CD4-positive, alpha-beta T cell (primary cell): ENCODE measurements around the gene RBFOX1. TPM values are rescaled to one million over a fixed set of nuclear protein-coding genes. Genes with fewer than 3 reads are reported as not detected.

Experiments
- ATAC-seq: fragments of 200-7000 bp; cut with Tn5 transposase; one replicate; pipeline ENCODE4 v1.10.0; 2022; ENCODE audit warnings: mild to moderate bottlenecking; ENCODE audit not compliant: poor library complexity
- CTCF ChIA-PET: fragments of 350-600 bp; sonication (Branson Sonifier 250); formaldehyde crosslinking; loops from one replicate; lab custom pipeline; 2021; ENCODE audit warnings: antibody characterized with exemption, inconsistent platforms; lab: Charles Lee
- POLR2A ChIA-PET: fragments of 350-600 bp; sonication (Branson Sonifier 250); formaldehyde crosslinking; loops from one replicate; lab custom pipeline; 2021; ENCODE audit warnings: antibody characterized with exemption, inconsistent platforms; lab: Charles Lee
- DNase-seq, 14 experiments: peaks; one replicate each; pipeline ENCODE4 v3.0.0-alpha.2; 2013 to 2020; ENCODE audit warnings: mixed read lengths in 2 of 14
- H3K27ac ChIP-seq, 2 donors: one replicate each; pipeline versions ENCODE4 v1.5.1 to v1.7.0; 2013; ENCODE audit warnings: low read length in 2 of 2, low read depth in 1 of 2, mild to moderate bottlenecking in 1 of 2
- H3K27me3 ChIP-seq, 2 experiments: 1 replicate in 1 of 2; 2 replicates in 1 of 2; pipeline versions ENCODE4 v1.6.1 to v1.7.0; 2013; ENCODE audit warnings: low read length in 2 of 2, control low read depth in 1 of 2, mild to moderate bottlenecking in 1 of 2, moderate library complexity in 1 of 2; ENCODE audit not compliant: insufficient read depth in 2 of 2, control insufficient read depth in 1 of 2
- H3K36me3 ChIP-seq: one replicate; pipeline ENCODE4 v1.6.1; 2013; ENCODE audit warnings: low read length, control low read depth; ENCODE audit not compliant: insufficient read depth
- H3K4me1 ChIP-seq: one replicate; pipeline ENCODE4 v1.6.1; 2013; ENCODE audit warnings: low read length, control low read depth; ENCODE audit not compliant: insufficient read depth
- H3K4me3 ChIP-seq: one replicate; pipeline ENCODE4 v1.5.1; 2013; ENCODE audit warnings: mild to moderate bottlenecking, low read length, moderate library complexity
- H3K9me3 ChIP-seq, 2 experiments: 1 replicate in 1 of 2; 2 replicates in 1 of 2; pipeline versions ENCODE4 v1.6.1 to v1.7.0; 2013; ENCODE audit warnings: low read length in 2 of 2, mild to moderate bottlenecking in 2 of 2, control low read depth in 1 of 2, moderate library complexity in 1 of 2; ENCODE audit not compliant: control insufficient read depth in 1 of 2, insufficient read depth in 1 of 2
- H3K27ac Mint-ChIP-seq: one replicate; pipeline ENCODE4 v1.8.0; 2020; ENCODE audit warnings: mixed read lengths
- H3K27me3 Mint-ChIP-seq: one replicate; pipeline ENCODE4 v1.8.0; 2021; ENCODE audit warnings: mixed read lengths
- H3K36me3 Mint-ChIP-seq: one replicate; pipeline ENCODE4 v1.8.0; 2021; ENCODE audit warnings: low read depth, mixed read lengths
- H3K4me1 Mint-ChIP-seq: one replicate; pipeline ENCODE4 v1.8.0; 2021; ENCODE audit warnings: low read depth, mixed read lengths
- H3K4me3 Mint-ChIP-seq: one replicate; pipeline ENCODE4 v1.8.0; 2020; ENCODE audit warnings: mild to moderate bottlenecking, mixed read lengths
- H3K9me3 Mint-ChIP-seq: one replicate; pipeline ENCODE4 v1.8.0; 2020; ENCODE audit warnings: mixed read lengths
- intact Hi-C, 2 experiments: fragments of 100-400 bp; cut with DNase I in 1 of 2; cut with micrococcal nuclease in 1 of 2; formaldehyde crosslinking; loops; one replicate each; pipeline versions ENCODE4 v1.15.1 to v1.9.0; 2023 to 2025; cut with DNase I, micrococcal nuclease
- total RNA-seq, 174 experiments: library from RNA in 2 of 174; stranded (reverse) in 2 of 174; gene quantifications; one replicate each; pipeline ENCODE4 v1.2.3 and lab custom pipeline; 2021 to 2026
- TF ChIP-seq, protein P1 (sequence below): fragments of 200-600 bp; IDR thresholded peaks from one replicate; pipeline ENCODE4 v1.8.0; 2022; ENCODE audit warnings: antibody characterized with exemption, mild to moderate bottlenecking

Gene RBFOX1
- total RNA-seq, 2 experiments from 2014 or later, result not detected

DNA sequence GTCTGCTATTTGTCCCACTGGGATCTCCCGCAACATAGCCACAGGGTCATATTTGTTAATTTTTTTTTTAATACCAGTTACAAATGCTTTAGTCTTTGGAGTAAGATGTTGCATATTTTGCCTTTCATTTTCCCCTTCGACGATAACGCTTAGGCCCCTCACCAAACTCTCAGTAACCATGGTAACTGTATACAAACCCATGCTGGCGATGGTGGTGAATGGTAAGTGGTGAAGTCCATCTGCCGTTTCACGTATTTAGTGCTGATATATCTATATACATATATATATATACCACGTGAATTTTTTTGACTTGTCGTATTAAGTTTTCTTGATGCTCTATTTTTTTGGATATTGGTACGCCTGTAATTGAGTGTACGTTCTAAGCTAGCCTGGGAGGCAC, 263.7 kb downstream of the RBFOX1 start:
- POLR2A ChIA-PET, result no interaction called here
- no peaks in the 10 kb centered on the region for H3K4me1 Mint-ChIP-seq

DNA sequence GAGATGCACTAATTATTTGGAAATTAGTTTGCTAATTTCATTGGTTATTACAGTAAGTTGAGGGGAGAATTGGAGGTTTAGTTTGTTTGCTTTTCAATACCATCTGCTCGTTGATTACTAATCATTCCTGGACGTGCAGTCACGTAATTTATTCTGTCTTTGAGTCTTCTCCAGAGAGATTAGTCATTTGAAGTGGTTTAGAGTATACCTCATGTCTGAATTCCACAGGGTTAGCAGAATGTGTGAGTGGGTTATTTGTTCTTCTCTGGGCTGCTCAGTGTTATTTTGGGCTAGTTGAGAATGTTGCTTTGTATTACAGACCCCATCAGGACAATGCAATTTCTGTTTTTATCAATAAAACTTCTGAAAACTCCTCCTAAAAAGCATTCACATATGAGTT, 265.0 kb downstream of the RBFOX1 start:
- no peak for DNase-seq
- H3K4me1 Mint-ChIP-seq, result no peaks in the 10 kb centered on the region
- ChIA-PET CTCF (no interaction called here), POLR2A (no interaction called here)
- no peak overlapping the region for H3K27ac Mint-ChIP-seq
- peaks cover 4% of the 10 kb centered on the region for H3K9me3 Mint-ChIP-seq
- H3K4me3 ChIP-seq, result no peak overlapping the region
- no peak for ATAC-seq
- intact Hi-C loops, result no loop called here
- TF ChIP-seq, protein P1, sequence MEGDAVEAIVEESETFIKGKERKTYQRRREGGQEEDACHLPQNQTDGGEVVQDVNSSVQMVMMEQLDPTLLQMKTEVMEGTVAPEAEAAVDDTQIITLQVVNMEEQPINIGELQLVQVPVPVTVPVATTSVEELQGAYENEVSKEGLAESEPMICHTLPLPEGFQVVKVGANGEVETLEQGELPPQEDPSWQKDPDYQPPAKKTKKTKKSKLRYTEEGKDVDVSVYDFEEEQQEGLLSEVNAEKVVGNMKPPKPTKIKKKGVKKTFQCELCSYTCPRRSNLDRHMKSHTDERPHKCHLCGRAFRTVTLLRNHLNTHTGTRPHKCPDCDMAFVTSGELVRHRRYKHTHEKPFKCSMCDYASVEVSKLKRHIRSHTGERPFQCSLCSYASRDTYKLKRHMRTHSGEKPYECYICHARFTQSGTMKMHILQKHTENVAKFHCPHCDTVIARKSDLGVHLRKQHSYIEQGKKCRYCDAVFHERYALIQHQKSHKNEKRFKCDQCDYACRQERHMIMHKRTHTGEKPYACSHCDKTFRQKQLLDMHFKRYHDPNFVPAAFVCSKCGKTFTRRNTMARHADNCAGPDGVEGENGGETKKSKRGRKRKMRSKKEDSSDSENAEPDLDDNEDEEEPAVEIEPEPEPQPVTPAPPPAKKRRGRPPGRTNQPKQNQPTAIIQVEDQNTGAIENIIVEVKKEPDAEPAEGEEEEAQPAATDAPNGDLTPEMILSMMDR, result no peak
- peaks cover 0 to 3% of the 10 kb centered on the region in 2 experiments for H3K9me3 ChIP-seq
- H3K4me1 ChIP-seq, result no peaks in the 10 kb centered on the region
- H3K36me3 ChIP-seq, result no peaks in the 10 kb centered on the region
- no peaks in the 10 kb centered on the region for H3K27me3 ChIP-seq
- H3K4me3 Mint-ChIP-seq, result no peak overlapping the region
- no peaks in the 10 kb centered on the region for H3K27me3 Mint-ChIP-seq
- no peak overlapping the region for H3K27ac ChIP-seq
- H3K36me3 Mint-ChIP-seq, result no peaks in the 10 kb centered on the region

More for the DNA sequence above, 263.7 kb downstream of the RBFOX1 start:
- Histone ChIP-seq H3K4me3 (no peak overlapping the region), H3K9me3 (no peaks in the 10 kb centered on the region), H3K4me1 (no peaks in the 10 kb centered on the region), H3K36me3 (no peaks in the 10 kb centered on the region), H3K27me3 (no peaks in the 10 kb centered on the region), H3K27ac (no peak overlapping the region)
- intact Hi-C loops, result no loop called here
- no peaks in the 10 kb centered on the region for H3K36me3 Mint-ChIP-seq
- peaks cover 4% of the 10 kb centered on the region for H3K9me3 Mint-ChIP-seq
- CTCF ChIA-PET, result no interaction called here
- H3K27ac Mint-ChIP-seq, result no peak overlapping the region
- H3K4me3 Mint-ChIP-seq, result no peak overlapping the region
- TF ChIP-seq, protein P1, result no peak
- ATAC-seq, result no peak
- DNase-seq, result no peak
- no peaks in the 10 kb centered on the region for H3K27me3 Mint-ChIP-seq

DNA sequence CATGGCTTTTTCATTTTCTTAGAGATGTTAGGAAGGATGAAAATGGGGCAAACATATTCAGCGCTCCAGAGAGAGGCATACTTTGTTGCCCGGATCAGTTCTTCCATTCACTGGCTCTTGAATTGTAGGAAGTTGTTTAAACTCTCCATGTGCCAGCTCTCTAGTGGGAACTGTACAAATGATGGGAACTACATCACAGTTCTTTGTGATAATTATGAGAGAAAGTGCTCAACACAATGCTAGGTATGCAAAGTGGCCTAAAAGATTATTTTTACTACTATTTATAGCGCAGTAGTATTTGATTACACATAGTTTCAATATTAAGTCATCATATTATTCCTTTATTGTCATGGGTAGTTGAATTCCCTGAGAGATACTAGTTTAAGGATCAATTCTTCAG, 268.5 kb downstream of the RBFOX1 start:
- Mint-ChIP-seq H3K9me3 (peaks cover 7% of the 10 kb centered on the region), H3K27ac (no peak overlapping the region), H3K4me3 (no peak overlapping the region), H3K27me3 (no peaks in the 10 kb centered on the region), H3K4me1 (no peaks in the 10 kb centered on the region), H3K36me3 (no peaks in the 10 kb centered on the region)
- ATAC-seq (no peak), DNase-seq (no peak)
- intact Hi-C loops, result no loop called here
- Histone ChIP-seq H3K4me3 (no peak overlapping the region), H3K36me3 (no peaks in the 10 kb centered on the region), H3K4me1 (no peaks in the 10 kb centered on the region), H3K27ac (no peak overlapping the region), H3K27me3 (no peaks in the 10 kb centered on the region), H3K9me3 (peaks cover 0 to 9% of the 10 kb centered on the region in 2 experiments)
- ChIA-PET CTCF (no interaction called here), POLR2A (no interaction called here)
- TF ChIP-seq, protein P1, result no peak
